ENCODE results near the gene PXDN. TPM values are rescaled to one million over a fixed set of nuclear protein-coding genes. Genes with fewer than 3 reads are reported as not detected.

Gene PXDN
- total and polyA plus RNA-seq, 2 of the 4 experiments (the other 2 are of a cell fraction): 153 to 332 TPM

GRCh38 chr2:1746174-1747064, 2.1 kb upstream of the PXDN start (continued):
- TF ChIP-seq RAD21 (IDR thresholded peaks at IDR 0.05; ENCODE audit: low read length): no peak
- no peak for TF ChIP-seq FOS (IDR thresholded peaks at IDR 0.05; ENCODE audit: low read depth, low read length)
- no peak for TF ChIP-seq CHD1 (IDR thresholded peaks at IDR 0.05; ENCODE audit: low read depth, low read length)
- no peak for TF ChIP-seq RCOR1 (IDR thresholded peaks at IDR 0.05; ENCODE audit: insufficient replicate concordance, low read length)
- TF ChIP-seq POLR2A (IDR thresholded peaks at IDR 0.05; ENCODE audit: low read depth, low read length): no peak; the same call in 1 of the 2 replicates
- no peak for TF ChIP-seq USF2 (IDR thresholded peaks at IDR 0.05; ENCODE audit: low read depth, low read length)
